Activated gamma-delta T cell treated with Interleukin-2 at 50 U/mL for 16 hours (primary cell): ENCODE measurements around the gene TPD52L1.

ENCODE experiments used
- DNase-seq: peaks from one replicate; pipeline ENCODE4 v3.0.0-alpha.2; 2020

TPD52L1 gene

DNA sequence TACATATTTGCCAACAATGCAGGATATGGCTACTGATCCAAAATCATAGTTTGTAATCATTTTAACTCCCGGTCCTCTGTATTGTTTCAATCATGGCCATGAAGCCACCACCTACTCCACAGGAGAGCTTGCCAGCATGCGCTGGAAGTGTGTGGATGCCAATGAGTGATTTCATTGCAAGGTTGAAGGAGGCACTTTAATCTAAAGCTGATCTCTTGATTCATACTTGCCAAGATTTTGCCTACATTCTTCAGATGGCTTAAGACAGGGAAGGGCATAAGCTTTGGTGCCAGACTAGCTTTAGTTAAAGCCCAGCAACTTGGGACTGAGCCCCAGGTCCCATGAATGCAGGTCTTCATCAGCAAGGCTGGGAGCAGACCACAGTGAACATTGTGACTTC lies 58.8 kb downstream of the TPD52L1 start:
- DNase-seq: no peak

DNA sequence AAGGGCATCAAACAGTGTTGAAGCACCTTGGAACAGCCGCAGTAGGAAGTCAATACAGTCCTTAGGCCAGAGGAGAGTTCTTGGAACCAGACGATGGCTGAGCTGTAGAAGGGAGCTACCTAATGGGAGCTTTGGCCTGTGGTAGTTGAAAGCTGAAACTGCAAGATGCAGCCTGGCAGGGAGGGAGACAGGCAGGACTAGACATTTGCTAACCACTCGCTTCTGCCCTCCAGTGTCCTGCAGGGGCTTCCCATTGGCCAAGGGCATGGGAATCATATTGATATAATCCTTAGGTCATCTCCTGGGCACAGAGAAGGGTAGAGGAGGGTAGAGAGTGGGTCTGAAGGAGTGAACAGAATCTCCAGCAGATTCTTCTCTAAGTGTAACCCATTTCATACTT lies 60.4 kb downstream of the TPD52L1 start:
- no peak for DNase-seq

DNA sequence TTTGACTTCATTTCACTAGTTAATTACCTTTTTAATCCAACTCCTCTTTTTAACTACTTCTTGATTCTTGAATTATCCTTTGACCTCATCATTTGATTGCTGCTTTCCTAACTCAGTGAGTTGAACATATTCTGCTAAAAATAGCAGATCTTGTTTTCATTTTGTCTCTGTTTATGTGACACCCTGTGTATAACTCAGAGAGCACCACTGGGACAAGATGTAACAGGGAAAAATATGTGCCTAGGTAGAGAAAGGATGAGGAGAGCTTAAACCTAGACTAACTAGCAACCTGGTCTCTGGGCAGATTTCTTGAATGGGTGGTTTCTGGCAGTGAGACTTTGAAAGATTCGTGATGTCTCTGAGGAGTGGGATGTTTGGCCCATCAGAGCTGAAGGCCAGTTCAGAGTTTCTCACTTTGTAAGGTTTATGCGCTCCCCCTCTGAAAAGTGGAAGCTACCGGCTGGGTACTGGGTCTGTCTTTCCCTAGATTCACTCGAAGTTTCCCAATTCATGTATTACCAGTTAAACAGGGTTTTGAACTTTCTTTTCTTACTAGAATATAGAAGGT lies 61.8 kb downstream of the TPD52L1 start:
- DNase-seq: no peak

DNA sequence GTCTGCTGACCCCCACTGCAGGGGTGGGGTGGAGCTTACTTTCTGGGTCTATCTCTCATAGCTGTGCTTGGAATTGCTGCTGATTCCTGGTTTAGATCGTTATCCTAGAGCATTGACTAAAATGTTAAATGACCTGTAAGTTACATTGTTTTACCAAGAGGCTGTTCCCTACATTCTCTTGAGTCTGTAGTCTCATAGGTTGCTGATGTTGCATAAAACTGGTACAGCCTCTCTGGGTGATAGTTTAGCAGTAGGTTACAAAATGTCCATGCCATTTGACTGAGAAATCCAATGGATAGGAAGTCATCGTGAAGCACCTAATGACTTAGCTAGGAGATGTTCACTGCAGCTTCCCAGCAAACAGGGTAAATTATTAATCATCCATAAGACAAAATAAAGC lies 62.4 kb downstream of the TPD52L1 start:
- no peak for DNase-seq

DNA sequence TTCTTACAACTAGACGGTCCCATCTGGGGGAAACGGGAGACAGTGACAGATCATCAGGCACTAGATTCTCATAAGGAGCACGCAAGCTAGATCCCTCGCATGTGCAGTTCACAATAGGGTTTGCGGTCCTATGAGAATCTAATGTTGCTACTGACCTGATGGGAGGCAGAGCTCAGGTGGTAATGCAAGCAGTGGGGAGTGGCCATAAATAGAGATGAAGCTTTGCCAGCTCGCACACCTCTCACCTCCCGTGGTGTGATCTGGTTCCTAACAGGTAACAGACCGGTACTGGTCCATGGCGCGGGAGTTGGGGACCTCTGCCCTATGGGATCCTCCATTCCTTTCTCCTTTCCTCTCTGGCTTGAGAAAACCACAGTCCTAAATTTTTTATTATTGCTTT lies 63.8 kb downstream of the TPD52L1 start:
- DNase-seq: no peak

DNA sequence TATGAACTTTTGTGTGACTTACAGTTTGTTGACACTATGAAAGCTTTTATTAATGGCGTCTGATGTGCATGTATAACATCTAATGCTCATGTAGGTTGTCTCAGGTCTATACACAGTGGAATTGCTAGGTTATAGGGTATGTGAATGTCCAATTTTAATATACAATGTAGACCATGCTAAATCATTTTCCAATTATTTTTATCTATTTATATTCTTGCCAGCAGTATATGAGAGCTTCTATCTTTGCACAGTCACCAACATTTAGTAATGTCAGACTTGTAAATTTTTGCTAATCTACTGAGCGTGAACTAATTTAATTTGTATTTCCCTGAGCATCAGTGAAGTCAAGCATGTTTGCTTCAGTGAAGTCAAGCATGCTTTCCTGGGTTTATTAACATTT lies 64.4 kb downstream of the TPD52L1 start:
- no peak for DNase-seq

DNA sequence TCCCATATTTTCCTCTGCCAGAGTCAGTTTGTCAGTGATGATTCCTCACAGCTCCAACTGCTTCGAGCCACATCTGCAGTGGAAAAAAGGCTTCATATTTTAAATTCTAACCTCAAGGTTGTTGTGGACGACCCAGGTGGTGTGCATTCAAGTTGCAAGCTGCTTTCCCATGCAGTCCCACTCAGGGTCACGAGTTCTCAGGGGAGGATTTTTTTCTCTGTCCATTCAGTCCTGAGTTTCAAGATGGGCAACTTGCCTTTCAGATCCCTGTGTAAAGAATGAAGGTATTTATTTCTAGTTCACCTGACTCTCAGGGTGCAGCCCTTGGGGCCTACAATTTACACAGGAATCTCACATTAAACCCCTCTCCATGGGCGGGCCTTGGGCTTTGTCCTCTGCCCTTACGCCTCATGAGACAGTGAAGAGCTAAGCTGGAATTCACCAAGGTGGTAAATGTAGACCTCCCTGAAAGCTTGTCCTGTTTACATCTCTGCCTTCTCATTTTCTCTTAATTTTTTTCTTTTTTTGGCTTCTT lies 65.9 kb downstream of the TPD52L1 start:
- DNase-seq: no peak

DNA sequence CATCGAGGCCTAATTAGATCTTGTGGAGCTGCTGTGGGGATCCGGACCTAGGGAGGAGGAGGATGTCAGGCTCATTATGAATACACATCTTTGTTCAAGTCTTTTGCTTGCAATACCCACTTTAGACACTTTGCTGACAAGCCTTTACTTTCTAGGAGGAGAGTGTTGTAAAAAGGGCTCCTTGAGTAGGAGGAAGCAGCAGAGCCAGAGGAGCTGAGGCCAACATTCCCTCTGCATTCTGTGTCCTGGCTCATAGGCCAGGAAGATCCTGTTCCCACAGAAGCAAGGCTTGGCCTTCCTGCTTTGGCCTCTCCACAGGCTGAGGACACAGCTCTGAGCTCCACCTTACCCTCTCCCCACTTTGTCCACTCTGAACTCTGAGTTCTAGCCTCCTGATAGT lies 67.1 kb downstream of the TPD52L1 start:
- DNase-seq: no peak

DNA sequence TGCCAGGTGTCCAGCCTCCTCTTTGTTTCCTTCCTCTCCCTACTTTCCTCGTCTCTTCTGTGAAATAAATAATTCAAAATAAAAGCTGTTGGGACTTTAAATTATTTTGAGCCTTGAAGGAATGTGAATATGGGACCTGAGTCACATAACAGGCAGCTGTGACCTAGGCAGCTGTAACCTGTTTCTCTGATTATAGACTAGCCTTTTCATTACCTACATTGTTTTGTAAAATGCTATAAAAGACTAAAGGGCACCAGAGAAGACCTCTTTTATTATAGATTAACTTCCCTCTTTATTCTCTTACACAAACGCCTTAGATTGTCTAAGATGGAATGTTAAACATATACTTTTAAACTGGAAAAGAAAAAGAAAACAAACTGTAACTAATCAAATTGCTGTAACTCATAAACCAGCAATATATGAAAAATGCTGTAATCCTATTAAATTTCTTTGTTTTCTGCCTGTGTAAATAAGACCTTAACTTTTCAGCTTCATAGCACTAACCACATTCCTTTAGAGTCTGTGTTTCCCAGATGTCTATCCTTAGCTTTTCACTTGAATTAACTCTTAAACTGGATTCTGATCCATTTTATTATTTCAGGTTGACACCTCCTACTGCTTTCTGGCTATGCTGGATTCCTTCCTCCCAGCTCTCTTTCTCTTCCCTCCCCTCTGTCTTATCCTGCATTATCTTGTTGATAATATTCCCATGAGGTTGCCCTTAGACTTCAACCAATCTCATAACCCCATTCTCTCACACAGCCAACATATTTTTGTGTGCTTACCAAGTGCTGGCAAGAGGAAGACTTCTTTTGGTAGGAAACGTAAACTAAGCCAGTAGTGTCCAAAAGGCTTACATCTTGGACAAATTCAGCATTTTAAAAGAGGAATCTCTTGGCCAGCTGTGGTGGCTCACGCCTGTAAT lies 69.2 kb downstream of the TPD52L1 start:
- no peak for DNase-seq

DNA sequence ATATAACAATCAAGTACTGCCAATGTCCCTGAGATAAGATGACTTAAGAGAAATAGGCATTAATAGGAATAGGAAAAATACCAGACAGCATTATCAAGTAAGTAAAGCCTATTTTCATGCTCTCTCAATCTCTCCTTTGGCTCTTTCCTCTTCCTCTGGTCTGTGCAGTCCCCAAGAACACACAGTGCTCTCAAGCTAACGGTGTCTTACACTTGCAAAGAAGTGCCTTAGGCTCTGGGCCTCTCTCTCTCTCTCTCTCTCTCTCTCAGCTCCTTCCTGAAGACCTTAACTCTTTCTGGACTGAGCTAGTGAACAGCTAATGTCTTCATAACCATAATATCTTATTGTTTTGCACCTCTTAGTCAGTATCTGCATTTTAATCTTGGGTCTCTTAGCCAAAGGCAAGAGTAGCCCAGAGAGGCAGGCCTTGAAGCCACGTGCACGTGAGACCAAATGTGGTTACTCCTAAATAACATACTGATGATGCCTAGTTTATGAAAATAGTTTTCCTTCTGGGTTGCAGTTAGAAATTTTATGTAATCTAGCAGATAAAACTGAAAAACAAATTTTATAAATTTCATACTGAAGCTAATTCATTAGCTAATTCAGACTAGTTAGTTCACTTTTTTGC lies 70.8 kb downstream of the TPD52L1 start:
- DNase-seq: no peak

DNA sequence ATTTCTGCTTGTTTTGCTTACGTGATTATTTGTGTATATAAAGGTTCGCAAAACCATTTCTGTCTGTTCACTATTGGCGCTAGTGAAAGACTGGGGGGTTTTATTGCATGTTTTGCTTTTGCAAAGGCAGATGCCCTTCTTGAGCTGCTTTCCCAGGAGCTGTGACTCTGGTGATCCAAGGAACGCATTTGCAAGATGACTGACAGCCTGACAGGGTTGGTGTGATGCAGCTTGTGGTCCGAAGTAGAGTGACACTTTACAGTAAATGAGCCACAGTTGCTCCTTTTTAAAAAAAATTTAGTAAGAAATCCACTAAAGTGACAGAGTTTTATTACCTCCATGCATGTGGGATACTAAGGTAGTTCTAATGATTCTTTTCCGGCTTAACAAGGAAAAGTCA lies 73.7 kb downstream of the TPD52L1 start:
- no peak for DNase-seq

DNA sequence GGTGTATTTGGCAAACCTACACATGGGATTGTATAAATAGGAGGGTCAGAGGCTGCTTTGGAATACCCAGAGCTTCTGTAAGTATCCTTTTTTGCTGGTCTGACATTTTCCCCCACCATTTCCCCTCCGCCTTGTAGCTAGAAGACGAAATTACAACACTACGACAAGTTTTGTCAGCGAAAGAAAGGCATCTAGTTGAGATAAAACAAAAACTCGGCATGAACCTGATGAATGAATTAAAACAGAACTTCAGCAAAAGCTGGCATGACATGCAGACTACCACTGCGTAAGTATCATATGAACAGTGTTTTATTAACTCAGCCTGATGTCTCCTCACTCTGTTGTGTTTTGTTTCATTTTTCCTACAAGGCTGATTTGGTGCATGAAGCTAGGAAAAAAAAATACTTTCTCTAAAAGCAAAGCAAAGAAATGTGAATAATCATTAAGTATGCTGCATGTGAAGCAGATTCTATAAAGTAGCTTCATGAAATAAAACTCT lies 75.5 kb downstream of the TPD52L1 start:
- DNase-seq: no peak

DNA sequence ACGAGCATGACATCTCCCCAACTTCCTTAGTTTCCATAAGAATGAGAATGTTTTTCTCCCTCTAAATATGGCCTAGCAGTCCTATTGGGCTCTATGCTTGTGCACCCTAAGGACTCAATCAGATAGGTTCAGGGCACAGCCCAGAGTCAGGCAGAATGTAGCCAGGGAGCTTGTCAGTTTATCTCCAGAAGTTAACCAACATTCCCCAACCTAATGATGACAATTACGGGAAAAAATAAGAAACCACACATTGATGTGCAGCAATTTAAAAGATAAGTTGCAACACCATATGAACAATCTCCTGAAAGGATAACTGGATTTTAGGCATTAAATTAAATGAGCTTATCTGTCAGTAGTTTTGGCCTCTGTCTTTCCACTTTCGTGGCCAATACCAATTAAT lies 77.1 kb downstream of the TPD52L1 start:
- DNase-seq: no peak

DNA sequence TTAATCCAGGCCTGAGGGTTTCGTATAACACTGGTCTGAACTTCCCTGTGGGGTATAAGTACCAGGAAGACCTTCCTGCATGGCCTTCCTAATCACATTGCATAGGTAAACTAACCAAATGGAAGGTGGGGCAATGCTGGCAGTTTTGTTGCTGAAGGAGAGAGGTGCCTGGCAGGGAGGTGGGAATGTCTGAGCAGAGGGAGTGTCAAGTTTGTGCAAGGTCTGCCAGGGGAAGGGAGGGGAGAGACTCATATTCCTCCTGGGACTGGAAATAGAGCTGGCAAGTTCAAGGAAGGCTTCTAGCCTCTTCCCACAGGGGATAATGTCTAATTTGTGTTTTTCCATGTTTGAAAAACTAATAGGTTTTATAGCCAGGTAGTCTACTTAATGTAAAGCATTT lies 77.6 kb downstream of the TPD52L1 start:
- DNase-seq: no peak

DNA sequence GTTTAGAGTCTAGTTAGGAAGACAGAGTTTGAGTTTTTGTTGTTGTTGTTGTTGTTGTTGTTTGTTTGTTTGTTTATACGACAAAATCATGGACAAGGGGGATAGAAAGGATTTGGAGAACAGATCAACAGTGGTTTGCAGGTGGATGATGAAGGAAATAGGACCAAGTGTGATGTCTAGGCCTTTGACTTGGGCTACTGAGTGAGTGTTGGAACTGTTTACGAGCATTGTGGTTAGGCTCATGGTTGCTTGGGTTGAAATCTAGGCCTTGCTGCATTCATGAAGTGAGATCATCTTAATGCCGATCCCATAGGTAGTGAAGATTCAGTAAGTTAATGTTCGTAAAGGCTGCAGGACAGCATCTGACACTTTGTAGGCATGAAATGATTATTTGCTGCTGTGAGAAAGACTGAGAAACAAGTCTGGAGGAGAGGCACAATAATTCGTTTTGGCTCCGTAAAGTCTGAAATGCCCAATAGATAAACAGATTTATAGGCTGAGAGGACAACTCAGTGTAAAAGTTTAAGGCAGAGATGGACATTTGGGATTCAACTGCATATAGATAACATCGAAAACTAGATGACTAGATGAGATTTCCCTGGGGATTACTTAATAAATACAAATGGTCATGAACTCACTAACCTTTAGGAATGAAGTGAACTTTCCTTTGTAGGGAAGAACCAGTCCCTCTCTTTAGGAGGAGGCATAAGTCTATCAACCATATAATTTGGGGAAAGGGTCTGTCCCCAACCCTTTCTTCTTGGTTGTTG lies 78.2 kb downstream of the TPD52L1 start:
- no peak for DNase-seq

DNA sequence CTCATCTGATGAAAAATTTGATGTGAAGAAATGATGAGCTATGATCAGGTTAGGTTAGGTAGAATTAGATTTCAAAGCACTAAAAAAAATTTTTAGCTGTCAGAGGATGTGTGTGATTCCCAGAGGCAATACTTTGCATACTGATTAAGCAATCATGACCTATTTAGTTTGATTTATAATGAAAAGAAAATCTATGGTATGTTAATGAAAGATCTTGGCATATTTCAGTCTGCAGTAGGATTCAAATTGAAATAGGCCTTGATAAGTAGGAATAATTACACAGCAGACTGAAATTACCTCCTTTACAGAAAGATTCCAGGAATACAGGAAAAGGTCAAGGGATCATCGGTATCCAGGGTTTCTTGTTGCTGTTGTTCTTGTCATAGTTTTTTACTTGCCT lies 78.9 kb downstream of the TPD52L1 start:
- DNase-seq: no peak

DNA sequence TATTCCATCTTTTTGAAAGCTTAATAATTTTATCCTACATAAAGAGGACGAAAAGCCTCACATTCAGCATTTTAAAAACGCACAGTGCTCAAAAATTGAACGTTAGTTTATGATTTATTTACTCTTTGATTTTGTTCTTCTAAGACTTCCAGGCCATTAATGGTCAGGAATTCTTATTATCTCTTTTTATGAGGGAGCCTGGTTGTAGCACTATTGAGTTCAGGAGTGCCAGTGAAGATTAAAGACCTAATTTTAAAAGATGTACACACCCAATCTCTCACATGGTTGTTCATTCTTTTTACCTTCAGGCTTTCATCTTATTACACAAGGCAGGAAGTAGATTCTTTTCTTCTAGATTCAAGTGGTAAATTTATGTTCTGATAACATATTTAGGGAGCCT lies 79.6 kb downstream of the TPD52L1 start:
- no peak for DNase-seq

DNA sequence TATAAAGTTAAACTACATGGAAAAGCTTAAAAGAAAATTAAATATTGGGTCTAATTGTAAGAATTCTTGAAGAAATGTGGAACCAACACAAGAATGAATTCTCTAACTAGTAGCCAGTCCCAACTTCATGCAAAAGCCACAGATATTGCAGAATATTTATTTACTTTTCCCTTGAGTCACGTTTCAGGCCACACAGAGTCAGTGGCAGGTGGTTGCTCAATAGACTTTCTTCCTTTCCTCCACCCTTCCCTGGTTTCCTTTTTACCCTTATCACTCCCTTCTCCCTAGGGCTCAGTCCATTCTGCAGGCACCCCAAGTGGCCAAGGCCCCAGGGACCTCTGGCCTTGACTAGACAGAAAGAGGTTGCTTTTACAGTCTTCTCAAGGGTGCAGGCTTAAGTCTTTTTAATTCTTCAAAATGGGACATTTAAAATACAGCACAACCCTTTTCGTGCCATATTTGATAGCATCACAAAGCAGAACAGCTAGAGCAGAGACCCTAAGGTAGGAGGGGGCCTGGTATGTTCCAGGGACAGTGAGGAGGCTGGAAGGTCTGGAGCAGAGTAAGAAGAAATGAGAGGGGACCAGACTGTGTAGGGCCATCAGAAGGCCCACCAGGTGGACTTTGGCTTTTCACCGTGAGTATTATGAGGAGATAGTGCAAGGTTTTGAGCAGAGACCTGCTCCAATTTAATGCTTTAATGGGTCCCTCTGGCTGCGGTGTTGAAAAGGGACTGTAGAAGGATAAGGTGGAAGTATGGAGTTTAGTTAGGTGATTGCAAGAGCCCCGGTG lies 83.2 kb downstream of the TPD52L1 start:
- DNase-seq: no peak

DNA sequence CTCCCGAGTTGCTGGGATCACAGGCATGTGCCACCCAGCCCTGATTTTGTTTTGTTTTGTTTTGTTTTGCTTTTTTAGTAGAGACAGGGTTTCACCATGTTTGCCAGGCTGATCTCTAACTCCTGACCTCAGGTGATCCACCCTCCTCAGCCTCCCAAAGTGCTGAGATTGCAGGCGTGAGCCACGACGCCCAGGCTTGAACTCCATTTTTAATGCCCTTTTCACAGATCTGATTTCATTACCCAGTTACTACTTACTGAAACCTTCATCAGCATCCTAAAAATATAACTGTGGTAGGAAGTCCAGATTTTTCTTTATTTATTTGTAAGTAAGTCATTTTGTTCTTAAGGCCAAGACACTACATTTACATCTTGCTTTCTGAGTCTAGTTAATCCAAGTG lies 84.2 kb downstream of the TPD52L1 start:
- no peak for DNase-seq

DNA sequence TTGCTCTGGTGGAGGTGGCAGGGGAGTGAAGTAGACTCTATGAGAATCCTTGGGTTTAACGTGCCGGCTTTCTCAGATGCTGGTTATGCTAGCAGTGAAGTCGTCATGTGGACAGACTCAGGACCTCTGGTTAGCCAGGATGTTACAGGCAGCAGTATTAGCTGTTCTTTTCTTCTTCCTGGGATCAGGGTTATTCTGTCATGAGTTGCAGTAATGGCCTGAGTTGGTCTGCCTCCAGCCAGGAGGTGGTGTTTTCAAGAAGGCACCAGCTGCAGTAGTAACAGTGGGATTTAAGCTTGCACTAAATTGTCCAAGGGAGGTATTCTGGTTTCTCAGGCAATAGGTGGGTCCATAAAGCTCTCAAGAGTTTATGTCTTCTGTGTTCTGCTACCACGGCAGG lies 91.5 kb downstream of the TPD52L1 start:
- no peak for DNase-seq

DNA sequence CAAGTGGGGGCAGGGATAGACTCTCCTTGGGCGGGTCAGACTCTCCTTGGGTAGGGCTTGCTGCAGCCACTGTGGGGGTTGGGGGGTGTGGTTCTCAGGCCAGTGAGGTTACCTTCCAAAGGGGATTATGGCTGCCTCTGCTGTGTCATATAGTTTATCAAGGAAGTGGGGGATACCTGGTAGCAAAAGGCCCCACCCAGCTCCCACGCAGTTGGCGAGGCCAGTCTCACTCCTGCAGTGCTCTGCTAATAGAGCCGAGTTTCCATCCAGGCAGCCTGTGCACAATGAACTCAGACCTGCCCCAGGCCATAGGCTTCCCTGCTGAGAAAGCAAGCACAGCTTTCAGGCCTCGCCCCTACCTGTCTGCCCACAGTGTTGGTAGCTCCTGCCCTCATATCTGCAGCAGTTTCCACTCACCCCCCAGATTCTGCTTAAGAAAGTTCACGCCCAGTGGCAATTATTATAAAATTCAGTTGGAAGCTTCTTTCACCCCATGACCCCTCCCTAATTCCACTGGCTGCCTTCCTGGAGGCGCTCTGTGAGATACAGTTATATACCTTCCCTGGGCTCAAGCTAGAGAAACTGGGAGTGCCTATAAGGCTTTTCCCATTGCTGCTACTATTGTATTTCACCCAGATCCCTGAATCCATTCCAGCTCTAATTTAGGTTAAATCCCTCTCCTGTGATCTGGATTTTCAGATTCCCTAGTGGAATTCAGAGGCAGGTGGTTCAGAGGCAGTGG lies 92.1 kb downstream of the TPD52L1 start:
- DNase-seq: no peak
